Cortex of kidney (tissue), 1 donor: ENCODE results near the gene RHBDD2.
"Not testable (repeated sequence)": the region's sequence is repeated elsewhere in the genome, so short reads cannot be mapped to it uniquely, and the experiment has no call there.

ENCODE experiments used
- DNase-seq: peaks from one replicate; lab custom pipeline; 2025; lab: John Stamatoyannopoulos, UW

RHBDD2 gene

GRCh38 chr7:75889223-75889825, 10.5 kb downstream of the RHBDD2 start:
- DNase-seq: no peak

DNA sequence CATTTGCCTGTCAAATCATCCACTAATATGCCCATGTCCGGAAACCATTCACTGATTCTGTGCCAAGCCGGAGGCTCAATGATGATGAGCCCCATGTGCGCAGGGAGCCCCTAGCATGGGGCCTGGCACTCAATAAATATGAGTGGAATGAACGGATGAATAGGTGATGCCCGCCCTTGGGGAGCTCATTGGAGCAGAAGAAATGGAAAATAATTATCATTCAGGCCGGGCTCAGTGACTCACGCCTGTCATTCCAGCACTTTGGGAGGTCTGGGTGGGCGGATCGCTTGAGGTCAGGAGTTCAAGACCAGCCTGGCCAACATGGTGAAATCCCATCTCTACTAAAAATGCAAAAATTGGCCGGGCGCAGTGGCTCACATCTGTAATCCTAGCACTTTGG, 11.0 kb downstream of the RHBDD2 start:
- DNase-seq: no peak

GRCh38 chr7:75891237-75891636, 12.4 kb downstream of the RHBDD2 start:
- not testable (repeated sequence) for DNase-seq

DNA sequence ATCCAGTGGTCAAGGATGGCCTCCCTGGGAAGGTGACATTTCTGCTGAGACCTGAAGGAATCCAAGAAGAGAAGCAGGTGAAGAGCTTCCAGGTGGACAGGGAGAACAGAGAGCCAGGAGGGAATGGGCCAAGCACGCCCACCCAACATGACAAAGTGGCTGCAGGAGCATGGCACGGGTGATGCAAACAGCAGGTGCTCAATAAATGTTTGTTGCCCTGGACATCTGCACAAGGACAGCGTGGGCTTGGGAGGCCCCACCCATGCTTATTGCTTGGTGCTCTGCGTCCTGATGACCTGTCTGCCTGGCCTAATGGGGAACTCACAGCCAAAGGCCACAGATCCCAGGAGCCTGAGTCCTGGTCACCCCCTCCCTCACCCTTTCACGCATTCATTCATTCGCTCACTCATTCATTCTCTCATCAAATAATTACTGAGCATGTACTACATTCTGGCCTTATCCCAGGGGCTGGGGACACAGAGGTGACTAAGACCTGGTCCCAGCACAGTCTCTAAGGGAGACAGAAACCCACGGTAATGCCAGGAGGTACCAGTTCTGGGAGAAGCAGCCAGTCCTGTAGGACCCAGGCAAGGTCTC, 13.1 kb downstream of the RHBDD2 start:
- DNase-seq: no peak

- DNase-seq: no peak
Measured at GRCh38 chr7:75892634-75893272, 13.9 kb downstream of the RHBDD2 start.

DNA sequence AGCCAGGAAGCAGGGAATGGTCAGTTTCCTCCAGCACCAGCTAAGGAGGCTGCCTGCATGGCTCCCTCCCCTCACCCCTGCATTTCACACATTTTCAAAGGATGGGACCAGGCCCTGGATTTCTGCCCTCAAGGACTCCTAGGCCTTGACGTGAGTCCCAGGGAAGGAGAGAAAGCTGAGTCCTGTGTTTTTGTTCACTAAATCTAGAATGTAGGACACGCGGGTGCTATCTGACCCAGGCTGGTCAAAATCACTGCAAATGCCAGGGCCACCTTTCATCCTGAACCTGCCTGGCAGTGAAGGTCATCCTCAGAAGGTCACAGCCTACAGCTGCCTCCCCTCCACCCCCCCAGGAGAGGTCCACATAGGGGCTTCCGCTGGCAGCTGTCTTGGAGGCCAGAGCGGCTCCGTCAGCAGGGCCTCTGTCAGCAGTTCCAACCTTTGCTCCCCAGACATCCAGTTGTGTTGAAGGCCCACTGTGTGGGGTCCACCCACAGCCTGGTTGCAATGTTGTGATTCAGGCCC, 18.0 kb downstream of the RHBDD2 start:
- DNase-seq: no peak

DNA sequence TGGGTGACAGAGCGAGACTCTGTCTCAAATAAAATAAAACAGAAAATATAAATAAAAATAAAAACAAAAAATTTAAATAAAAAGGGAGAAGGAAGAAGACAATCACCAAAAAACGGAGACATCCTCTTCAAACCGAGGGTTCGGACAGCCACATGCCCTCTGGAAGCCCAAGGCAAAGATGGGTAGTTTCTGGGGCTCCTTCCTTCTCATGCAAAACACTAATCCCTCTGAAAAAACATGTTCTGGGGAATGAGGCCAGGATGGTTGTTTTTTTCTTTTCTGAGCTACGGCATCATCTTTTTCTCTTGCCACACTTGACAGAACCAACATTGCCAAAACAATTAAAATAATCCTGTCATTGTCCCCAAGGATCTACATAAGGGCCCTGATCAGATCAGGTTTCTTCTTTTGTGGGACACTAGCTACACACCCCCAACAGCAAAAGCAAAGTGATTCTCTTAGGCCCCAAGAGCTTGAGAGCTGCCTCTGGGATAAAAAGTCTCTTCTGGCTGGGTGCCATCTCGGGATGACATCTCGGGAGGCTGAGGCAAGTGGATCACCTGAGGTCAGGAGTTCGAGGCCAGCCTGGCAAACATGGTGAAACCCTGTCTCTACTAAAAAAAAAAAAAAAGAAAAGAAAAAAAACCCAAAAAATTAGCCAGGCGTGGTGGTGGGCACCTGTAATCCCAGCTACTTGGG, 21.9 kb downstream of the RHBDD2 start:
- no peak for DNase-seq

DNA sequence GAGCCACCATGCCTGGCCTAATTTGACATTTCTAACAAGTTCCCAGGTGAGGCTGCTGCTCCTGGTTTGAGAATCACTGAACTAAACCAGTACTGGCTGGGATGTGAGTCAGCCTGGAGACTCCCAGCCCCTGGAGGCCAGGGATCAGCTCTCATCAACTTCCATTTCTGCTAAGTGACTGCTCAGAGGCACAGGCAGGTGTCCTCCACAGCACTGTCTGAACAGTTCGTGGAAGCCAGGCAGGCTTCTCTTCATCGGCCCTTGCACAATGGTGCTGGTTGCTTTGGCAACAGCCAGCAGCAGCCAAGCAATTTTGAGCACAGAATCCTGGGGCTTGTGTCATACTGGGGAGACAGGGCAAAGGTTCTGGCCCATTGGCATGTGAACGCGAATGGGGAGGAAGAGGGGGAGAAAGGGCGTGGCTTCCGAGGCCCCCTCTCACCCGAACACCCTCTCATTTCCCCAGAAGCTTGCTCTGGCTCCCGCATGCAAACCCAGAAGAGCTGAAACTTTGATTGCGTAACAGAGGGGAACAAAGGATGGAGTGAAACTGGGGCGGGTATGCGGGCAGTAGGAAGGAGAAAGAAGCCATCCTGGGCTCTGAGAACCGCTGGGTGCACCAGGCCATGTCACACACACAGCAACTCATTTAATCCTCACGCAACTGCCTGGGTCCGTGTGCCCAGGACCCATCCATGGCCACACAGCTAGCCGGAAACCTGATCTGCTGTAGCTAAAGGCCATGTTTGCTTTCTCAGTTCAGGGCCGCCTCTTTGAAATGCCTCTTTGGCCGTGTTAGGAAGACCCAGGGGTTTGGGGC, 27.2 kb downstream of the RHBDD2 start:
- DNase-seq: no peak

- no peak for DNase-seq
Measured at GRCh38 chr7:75906991-75907667, 28.3 kb downstream of the RHBDD2 start.

- not testable (repeated sequence) for DNase-seq
Measured at GRCh38 chr7:75907668-75908039, 28.8 kb downstream of the RHBDD2 start.

- DNase-seq: no peak
Measured at GRCh38 chr7:75909521-75910132, 30.8 kb downstream of the RHBDD2 start.

- DNase-seq: not testable (repeated sequence)
Measured at GRCh38 chr7:75911186-75911585, 32.4 kb downstream of the RHBDD2 start.

DNA sequence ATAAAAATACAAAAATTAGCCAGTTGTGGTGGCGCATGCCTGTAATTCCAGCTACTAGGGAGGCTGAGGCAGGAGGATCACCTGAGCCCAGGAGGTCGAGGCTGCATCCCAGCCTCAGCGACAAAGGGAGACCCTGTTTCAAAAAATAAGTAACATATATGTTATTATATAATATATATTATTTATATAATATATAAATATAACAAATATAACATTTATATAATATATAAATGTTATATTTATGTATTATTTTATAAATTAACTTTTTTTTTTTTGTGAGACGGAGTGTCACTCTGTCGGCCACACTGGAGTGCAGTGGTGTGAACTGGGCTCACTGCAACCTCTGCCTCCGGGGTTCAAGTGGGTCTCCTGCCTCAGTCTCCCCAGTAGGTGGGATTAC, 34.6 kb downstream of the RHBDD2 start:
- DNase-seq: no peak

GRCh38 chr7:75914169-75914654, 35.4 kb downstream of the RHBDD2 start:
- DNase-seq: no peak

- peak; percentile 85 for DNase-seq
Measured at GRCh38 chr7:75914655-75915415, 36.0 kb downstream of the RHBDD2 start, which contains the start of gene POR. TSS of gene POR (plus strand) at chr7:75915155. CDS start at chr7:75954002, 38,847 bp downstream.

GRCh38 chr7:75915416-75916156, 36.8 kb downstream of the RHBDD2 start:
- no peak for DNase-seq

DNA sequence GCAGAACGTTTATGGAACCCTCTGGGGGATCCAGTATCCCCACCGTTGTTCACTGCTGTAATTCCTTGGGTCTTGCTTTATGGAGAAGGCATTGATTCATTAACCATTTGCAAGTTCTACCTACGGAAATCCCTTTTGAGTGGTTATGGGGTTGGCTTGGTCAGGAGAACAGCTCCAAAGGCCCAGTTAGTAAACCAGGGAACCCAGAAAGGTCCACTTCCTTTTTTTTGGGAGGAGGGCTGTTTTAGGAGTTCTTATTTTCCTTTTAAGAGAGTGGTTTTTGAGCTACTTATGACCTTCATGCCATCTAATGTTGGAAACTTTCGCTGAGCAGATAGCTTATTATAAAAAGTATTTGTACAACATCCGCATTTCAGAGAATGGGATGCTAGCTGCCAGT, 37.4 kb downstream of the RHBDD2 start:
- no peak for DNase-seq

GRCh38 chr7:75916685-75917634, 38.1 kb downstream of the RHBDD2 start:
- no peak for DNase-seq
